ENCODE measurements around the gene BPIFB3.
"Not testable (repeated sequence)": the region's sequence is repeated elsewhere in the genome, so short reads cannot be mapped to it uniquely, and the experiment has no call there.

The BPIFB3 gene

GRCh38 chr20:33093582-33093981, 39.9 kb downstream of the BPIFB3 start:
- no peak for DNase-seq

- no peak for DNase-seq
Observed at GRCh38 chr20:33095249-33095648, 41.5 kb downstream of the BPIFB3 start.

GRCh38 chr20:33095902-33096584, 42.3 kb downstream of the BPIFB3 start:
- DNase-seq: peak; percentile 61

GRCh38 chr20:33097001-33097400, 43.3 kb downstream of the BPIFB3 start:
- DNase-seq: no peak

- DNase-seq: no peak
Observed at GRCh38 chr20:33099843-33100538, 46.3 kb downstream of the BPIFB3 start.

- DNase-seq: no peak
Observed at GRCh38 chr20:33103556-33103955, 49.9 kb downstream of the BPIFB3 start.

GRCh38 chr20:33104336-33104735, 50.6 kb downstream of the BPIFB3 start:
- DNase-seq: no peak

GRCh38 chr20:33105316-33105924, 51.7 kb downstream of the BPIFB3 start:
- DNase-seq: no peak

GRCh38 chr20:33106058-33106620, 52.4 kb downstream of the BPIFB3 start:
- DNase-seq: not testable (repeated sequence)

GRCh38 chr20:33108661-33109060, 55.0 kb downstream of the BPIFB3 start:
- no peak for DNase-seq

GRCh38 chr20:33110147-33110825, 56.6 kb downstream of the BPIFB3 start:
- no peak for DNase-seq

GRCh38 chr20:33111306-33111705, 57.6 kb downstream of the BPIFB3 start:
- DNase-seq: no peak

GRCh38 chr20:33112547-33113386, 59.1 kb downstream of the BPIFB3 start:
- DNase-seq: no peak

GRCh38 chr20:33113387-33113908, 59.7 kb downstream of the BPIFB3 start:
- no peak for DNase-seq

GRCh38 chr20:33115501-33115900, 61.8 kb downstream of the BPIFB3 start:
- DNase-seq: not testable (repeated sequence)

GRCh38 chr20:33119725-33120720, 66.3 kb downstream of the BPIFB3 start:
- DNase-seq: peak; percentile 9

- no peak for DNase-seq
Observed at GRCh38 chr20:33120934-33121333, 67.2 kb downstream of the BPIFB3 start.

GRCh38 chr20:33122297-33122696, 68.6 kb downstream of the BPIFB3 start:
- DNase-seq: not testable (repeated sequence)

Data from activated CD4-positive, alpha-beta T cell treated with anti-CD3 and anti-CD28 coated beads, Interleukin-2, Interleukin-6, amounts not matched to agents 100 ng/mL and 50 ng/mL, durations not matched to agents 16 hours and 8 hours (primary cell).